HG02870 (cell line): ENCODE data around the gene C3orf18.

Source experiments
- ATAC-seq: cut with Tn5 transposase; IDR thresholded peaks from one replicate; pipeline ENCODE4 v1.9.1; 2021; ENCODE audit warnings: mild to moderate bottlenecking, moderate library complexity; ENCODE audit not compliant: unreplicated experiment

The C3orf18 gene

DNA sequence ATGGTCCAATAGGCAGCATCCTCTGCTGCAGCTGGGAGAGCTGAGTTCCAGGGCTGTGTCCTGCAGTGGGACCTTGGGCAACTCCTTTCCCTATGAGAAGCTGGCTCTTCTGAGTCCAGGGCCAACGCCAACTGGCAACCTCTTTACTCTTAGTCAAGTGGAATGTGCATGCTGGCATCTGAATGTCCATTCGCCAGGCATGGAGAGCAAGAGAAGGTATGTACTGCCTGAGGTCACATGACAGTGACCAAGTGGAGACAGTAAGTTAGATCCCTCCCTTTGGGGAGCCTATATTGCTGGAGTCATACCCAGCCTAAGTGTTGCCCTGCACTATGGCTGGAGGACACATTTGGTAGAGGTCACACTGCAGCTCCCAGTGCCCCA lies 13.9 kb upstream of the C3orf18 start:
- ATAC-seq: no peak

GRCh38 chr3:50580683-50581458 lies 13.3 kb upstream of the C3orf18 start:
- ATAC-seq: no peak

- ATAC-seq: no peak
Measured at GRCh38 chr3:50577348-50577747, 9.8 kb upstream of the C3orf18 start.

DNA sequence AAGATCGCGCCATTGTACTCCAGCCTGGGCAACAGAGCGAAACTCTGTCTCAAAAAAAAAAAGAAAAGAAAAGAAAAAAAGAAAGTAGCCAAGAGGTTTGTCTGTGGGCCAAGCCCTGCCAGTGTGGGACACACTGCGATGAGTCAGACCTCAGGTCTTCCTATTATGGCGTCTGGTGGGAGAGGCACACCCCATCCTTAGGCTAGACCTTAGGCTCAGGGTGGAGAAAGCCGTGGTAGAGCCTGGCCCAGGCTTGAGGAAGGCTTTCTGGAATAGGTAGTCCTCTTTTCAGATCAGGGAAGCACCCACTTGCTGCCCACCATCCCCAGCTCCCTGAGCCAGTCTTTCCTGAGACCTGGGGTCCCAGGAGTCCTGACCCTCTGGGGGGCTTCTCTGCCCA lies 7.8 kb upstream of the C3orf18 start:
- no peak for ATAC-seq

GRCh38 chr3:50574444-50574831 lies 6.9 kb upstream of the C3orf18 start:
- ATAC-seq: no peak

- no peak for ATAC-seq
Measured at GRCh38 chr3:50573566-50574443, 6.3 kb upstream of the C3orf18 start.

DNA sequence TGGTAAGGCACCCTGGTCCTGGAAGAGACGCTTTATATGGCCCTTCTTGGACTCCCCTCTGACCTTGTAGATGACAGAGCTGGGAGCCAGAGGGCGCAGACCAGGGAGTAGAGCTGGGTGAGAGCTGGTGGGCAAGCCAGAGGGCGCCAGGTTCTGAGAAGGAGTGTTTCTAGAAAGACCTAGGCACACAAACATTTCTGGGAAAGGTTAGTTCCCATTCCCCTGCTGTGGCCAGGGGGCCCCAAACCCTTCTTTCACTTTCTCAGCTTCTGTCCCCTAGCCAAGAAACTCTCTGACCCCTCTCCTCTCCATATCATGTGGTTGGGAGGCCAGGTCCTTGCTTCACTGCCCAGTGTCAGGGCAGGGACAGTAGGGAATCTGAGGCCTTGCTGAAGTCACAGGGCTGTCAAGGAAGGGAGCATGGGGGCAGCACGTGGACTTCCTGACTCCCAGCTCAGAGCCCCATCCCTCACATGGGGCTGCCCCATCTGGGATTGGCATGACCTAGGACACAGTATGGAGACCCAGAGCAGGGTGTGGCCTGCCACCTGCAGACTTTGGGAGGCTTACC lies 5.3 kb upstream of the C3orf18 start:
- no peak for ATAC-seq

DNA sequence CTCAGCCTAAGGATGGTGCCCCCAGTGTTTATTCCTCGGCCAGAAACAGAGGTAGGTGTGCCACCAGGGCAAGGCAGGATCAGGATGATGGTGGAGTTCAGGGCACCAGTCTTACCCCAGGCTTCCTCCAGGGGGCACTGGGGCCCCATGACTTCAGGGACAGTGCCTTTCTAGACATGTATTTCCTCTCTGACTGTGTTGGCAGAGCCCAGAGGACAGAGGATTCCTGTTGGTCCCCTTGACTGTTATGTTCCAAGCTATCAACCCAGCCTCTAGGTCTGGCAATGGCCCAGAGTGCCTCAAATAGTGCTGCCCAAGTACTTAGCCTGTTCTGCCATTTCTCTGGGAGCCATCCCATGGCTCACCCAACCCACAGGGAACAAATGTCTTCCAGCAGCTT lies 4.6 kb upstream of the C3orf18 start:
- ATAC-seq: no peak

- no peak for ATAC-seq
Measured at GRCh38 chr3:50571486-50571885, 3.9 kb upstream of the C3orf18 start.

DNA sequence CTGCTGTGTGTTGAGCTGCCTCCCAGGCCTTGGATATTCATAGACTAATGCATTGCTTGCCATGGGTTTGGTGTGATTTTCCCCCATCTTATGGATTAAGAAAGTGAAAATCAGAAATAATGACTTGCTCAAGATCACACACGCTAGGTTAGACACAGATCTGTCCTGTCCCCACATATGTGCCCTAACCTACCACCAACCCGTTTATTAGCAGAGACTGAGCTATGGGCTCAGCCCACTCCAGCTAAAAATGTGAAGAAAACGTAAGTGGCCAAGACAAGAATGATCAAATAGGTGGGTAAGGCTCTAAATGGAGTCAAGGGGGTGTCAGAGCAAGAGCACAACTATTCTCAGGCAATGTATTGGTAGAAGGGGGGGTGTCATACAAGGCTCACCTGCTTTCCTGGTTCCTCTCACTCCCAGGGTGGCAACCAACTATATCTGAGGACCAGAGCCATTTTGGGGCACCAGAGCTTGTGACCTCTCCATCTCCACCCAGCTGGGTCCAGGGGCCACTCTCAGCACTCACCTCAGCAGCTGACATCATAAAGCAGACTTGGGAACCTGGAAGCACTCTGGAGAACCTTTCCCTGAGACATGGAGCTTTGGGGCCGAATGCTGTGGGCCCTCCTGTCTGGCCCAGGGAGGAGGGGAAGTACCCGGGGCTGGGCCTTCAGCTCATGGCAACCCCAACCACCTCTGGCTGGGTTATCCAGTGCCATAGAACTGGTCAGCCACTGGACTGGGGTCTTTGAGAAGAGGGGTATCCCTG lies 3.1 kb upstream of the C3orf18 start:
- ATAC-seq: no peak

- peak; percentile 62 for ATAC-seq
Measured at GRCh38 chr3:50568947-50569749, 1.6 kb upstream of the C3orf18 start, which contains the start of gene HEMK1. TSS of gene HEMK1 (plus strand) at chr3:50569522. CDS start at chr3:50571105, 1,583 bp downstream.

DNA sequence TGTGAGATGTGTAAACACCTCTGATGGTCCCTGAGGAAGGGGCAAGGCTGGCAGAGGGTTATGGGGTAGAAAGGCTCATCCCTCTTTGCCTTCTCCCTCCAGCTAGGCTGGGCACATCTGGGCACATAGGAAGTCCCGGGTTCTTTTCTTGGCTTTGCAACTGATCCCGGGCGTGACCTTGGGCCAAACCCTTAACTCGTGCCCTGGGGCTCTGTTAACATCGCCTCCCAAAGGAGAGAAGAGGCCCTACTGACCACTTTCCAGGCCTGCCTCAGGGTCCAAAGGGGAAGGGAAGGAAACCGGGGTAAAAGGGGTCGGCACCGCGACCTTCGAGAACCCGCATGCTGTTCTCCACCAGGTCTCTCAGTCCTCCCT lies 549 bp downstream of the C3orf18 start:
- ATAC-seq: no peak

- ATAC-seq: no peak
Measured at GRCh38 chr3:50564321-50564720, 3.2 kb downstream of the C3orf18 start.

- ATAC-seq: no peak
Measured at GRCh38 chr3:50563867-50564266, 3.7 kb downstream of the C3orf18 start.

- no peak for ATAC-seq
Measured at GRCh38 chr3:50562861-50563260, 4.7 kb downstream of the C3orf18 start.

- no peak for ATAC-seq
Measured at GRCh38 chr3:50559702-50560101, 7.8 kb downstream of the C3orf18 start.

DNA sequence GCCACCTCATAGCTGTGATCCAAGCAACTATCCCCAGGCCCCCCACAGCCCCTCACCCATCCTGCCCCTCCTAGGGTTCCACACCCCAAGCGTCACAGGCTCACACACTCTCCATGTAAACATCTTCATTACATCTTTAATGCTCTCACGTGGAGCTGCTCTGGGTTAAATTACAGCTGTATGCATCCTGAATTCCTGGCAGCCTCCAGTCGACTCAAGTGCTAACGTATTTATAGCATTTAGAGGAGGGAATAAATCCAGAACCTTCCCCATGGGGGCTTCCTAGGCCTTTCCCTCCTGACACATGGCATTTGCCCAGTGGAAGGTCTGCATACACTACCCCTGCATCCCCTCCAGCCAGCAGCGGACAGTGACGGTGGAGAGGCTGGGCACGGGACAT lies 9.6 kb downstream of the C3orf18 start:
- no peak for ATAC-seq

DNA sequence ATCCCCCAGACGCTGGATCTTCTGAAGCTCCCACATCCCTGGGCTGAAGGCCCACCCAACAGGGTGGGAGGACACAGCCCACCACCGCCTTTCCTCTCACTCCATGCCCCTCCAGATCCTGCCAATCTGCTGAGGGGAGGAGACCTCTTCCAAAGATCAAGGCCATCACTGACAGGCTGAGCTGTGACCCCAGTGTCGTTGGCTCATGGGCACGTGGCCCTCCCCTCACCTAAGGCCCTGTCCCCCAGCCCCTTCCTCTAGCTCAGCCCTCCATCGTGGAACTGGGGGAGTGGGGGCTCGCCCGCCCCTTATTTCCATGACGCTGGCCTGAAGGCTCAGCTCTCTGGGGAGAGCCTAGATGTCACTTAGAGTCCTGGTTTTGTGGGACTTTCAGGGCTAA lies 10.4 kb downstream of the C3orf18 start:
- ATAC-seq: no peak

DNA sequence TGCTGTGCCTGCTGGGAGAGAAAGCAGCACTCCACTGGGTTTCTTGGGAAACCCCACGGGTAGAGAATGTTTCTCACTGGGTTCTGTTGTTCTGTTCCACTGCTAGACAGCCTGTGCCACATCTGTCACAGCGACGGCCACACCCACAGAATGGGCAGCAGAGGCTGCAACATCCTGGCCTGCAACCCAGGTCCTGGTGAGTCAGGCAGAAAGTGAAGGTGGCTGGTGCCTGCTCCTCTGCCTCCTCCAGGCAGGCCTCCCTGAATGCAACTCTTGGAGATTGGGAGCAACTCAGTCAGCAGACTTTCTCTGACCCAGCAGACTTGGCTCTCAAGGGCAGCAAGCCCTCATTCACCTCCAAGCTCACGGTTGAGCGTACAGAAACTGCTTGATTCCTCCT lies 13.0 kb downstream of the C3orf18 start:
- ATAC-seq: no peak

DNA sequence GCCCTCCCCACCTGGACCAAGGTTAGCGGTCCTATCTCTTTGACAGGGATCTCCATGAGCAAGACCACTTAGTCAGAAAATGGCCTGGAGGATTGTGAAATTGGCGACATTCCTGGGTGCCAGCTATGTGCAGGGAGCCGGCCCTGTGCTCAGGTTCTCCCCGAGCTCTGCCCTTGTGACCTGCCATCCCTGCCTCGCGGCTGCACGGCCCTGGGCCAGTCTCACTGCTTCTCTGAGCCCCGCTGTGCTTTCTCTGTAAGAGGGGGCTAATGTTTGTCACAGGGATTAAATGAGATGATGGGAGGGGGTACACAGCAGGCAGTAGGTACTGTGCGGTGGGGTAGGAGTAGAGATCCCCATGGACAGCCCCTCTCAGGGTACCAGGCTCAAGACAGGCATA lies 14.9 kb downstream of the C3orf18 start:
- no peak for ATAC-seq
